ENCODE data around the gene TSPYL6.

GRCh38 chr2:54256091-54256694 is at the start of gene TSPYL6:
- no peak for TF ChIP-seq POLR2A (IDR thresholded peaks at IDR 0.05; ENCODE audit: low read length)
- TF ChIP-seq GATA1 (IDR thresholded peaks at IDR 0.05; ENCODE audit: low read depth, low read length): no peak

All from erythroblast (primary cell).